GM12878 (cell line): Measurements from ENCODE around the gene KIR3DL2. TPM values are rescaled to one million over a fixed set of nuclear protein-coding genes. Genes with fewer than 3 reads are reported as not detected.

Source experiments
- ATAC-seq: fragments of 200-7000 bp; cut with Tn5 transposase; 3 replicates; pipeline ENCODE4 v1.9.1; 2020; ENCODE audit warnings: mild to moderate bottlenecking, moderate library complexity
- BruUV-seq: library from RNA; stranded (reverse); fragments of 400-500 nt; replicated peaks from 2 replicates; lab custom pipeline; 2021; lab: Mats Ljungman, UMichigan
- CTCF ChIA-PET: fragments of 300-600 bp; sonication (Branson Sonifier 250); formaldehyde crosslinking; extraction: SDS; loops from one replicate; lab custom pipeline; 2021; ENCODE audit warnings: inconsistent platforms; lab: Yijun Ruan, JAX
- POLR2A ChIA-PET: fragments of 350-600 bp; formaldehyde crosslinking; extraction: SDS; loops from one replicate; lab custom pipeline; 2021; ENCODE audit warnings: inconsistent platforms; lab: Charles Lee
- RAD21 ChIA-PET: fragments of 300-600 bp; sonication (Branson Sonifier 250); formaldehyde crosslinking; loops from one replicate; lab custom pipeline; 2023; ENCODE audit warnings: antibody characterized with exemption; ENCODE audit not compliant: unreplicated experiment; lab: Charles Lee
- SMC1A ChIA-PET: fragments of 300-600 bp; sonication (Branson Sonifier 250); formaldehyde crosslinking; loops from one replicate; lab custom pipeline; 2023; ENCODE audit not compliant: unreplicated experiment, uncharacterized antibody; lab: Charles Lee
- DNase-seq: peaks from one replicate; pipeline ENCODE4 v3.0.0-alpha.2; 2011; ENCODE audit warnings: low read depth, low spot score
- FAIRE-seq: peaks from 3 replicates; lab custom pipeline; 2011; peaks lifted over from hg19 to GRCh38; lab: Jason Lieb, UNC
- H2AFZ ChIP-seq: 2 replicates; pipeline ENCODE4 v1.6.0; 2011; ENCODE audit warnings: low read depth, low read length, control low read depth; ENCODE audit not compliant: control insufficient read depth
- H3K27ac ChIP-seq: 2 replicates; pipeline ENCODE4 v1.5.1; 2011; ENCODE audit warnings: control low read depth; ENCODE audit not compliant: control insufficient read depth, insufficient read depth
- H3K27me3 ChIP-seq, 2 experiments: replicated peaks in 1 of 2; 2 replicates each; pipeline versions ENCODE4 v1.6.0 to v1.6.1; 2011; ENCODE audit warnings: low read length in 1 of 2; ENCODE audit not compliant: control insufficient read depth in 2 of 2, insufficient read depth in 2 of 2
- H3K36me3 ChIP-seq, 2 experiments: 2 replicates each; pipeline ENCODE4 v1.5.1; 2011; ENCODE audit warnings: low read length in 1 of 2; ENCODE audit not compliant: control insufficient read depth in 2 of 2, insufficient read depth in 2 of 2
- H3K4me1 ChIP-seq: 2 replicates; pipeline ENCODE4 v1.6.1; 2011; ENCODE audit warnings: mild to moderate bottlenecking, low read length, moderate library complexity, mixed read lengths; ENCODE audit not compliant: control insufficient read depth, insufficient read depth
- H3K4me2 ChIP-seq: 2 replicates; pipeline ENCODE4 v1.6.0; 2011; ENCODE audit warnings: control low read depth; ENCODE audit not compliant: control insufficient read depth, insufficient read depth
- H3K4me3 ChIP-seq: fragments of 200-600 bp; sonication (generic); 2 replicates; pipeline ENCODE4 v1.5.1; 2016
- H3K79me2 ChIP-seq: 2 replicates; pipeline ENCODE4 v1.6.0; 2011; ENCODE audit warnings: low read length; ENCODE audit not compliant: control insufficient read depth, insufficient read depth
- H3K9ac ChIP-seq: 2 replicates; pipeline ENCODE4 v1.8.0; 2011; ENCODE audit warnings: low read length, control low read depth, mixed read lengths; ENCODE audit not compliant: control insufficient read depth, insufficient read depth
- H3K9me3 ChIP-seq: replicated peaks from 3 replicates; pipeline ENCODE4 v1.5.1; 2011; ENCODE audit warnings: mild to moderate bottlenecking, low read length; ENCODE audit not compliant: control insufficient read depth, insufficient read depth
- H4K20me1 ChIP-seq: 2 replicates; pipeline ENCODE4 v1.6.0; 2011; ENCODE audit not compliant: control insufficient read depth, insufficient read depth
- ATF7 ChIP-seq: fragments of 450-650 bp; IDR thresholded peaks from 2 replicates; pipeline ENCODE4 v1.6.1; 2016; ENCODE audit warnings: low read depth, mild to moderate bottlenecking
- CBX3 ChIP-seq: fragments of 200-600 bp; sonication (generic); IDR thresholded peaks from 2 replicates; pipeline ENCODE4 v1.6.1; 2016; ENCODE audit warnings: low read depth, borderline replicate concordance
- CEBPB ChIP-seq, 2 experiments: fragments of 150-350 bp in 1 of 2; IDR thresholded peaks; 2 replicates each; pipeline ENCODE4 v1.6.1; 2012 to 2014; ENCODE audit warnings: low read depth in 2 of 2, low read length in 2 of 2, borderline replicate concordance in 1 of 2, inconsistent platforms in 1 of 2
- EGR1 ChIP-seq, 2 experiments: IDR thresholded peaks; 1 replicate in 1 of 2; 2 replicates in 1 of 2; pipeline ENCODE4 v1.6.1; 2011 to 2012; ENCODE audit warnings: low read depth in 2 of 2, low read length in 2 of 2, borderline replicate concordance in 1 of 2, mild to moderate bottlenecking in 1 of 2, moderate library complexity in 1 of 2
- NFYB ChIP-seq: IDR thresholded peaks from 2 replicates; pipeline ENCODE4 v1.6.1; 2011; ENCODE audit warnings: low read depth, mild to moderate bottlenecking, low read length, improper control_type of control experiment, moderate library complexity; ENCODE audit not compliant: insufficient read depth
- RAD51 ChIP-seq: fragments of 450-650 bp; IDR thresholded peaks from 2 replicates; pipeline ENCODE4 v1.6.1; 2016; ENCODE audit warnings: moderate library complexity, mild to moderate bottlenecking, inconsistent platforms
- RCOR1 ChIP-seq: conservative IDR thresholded peaks from 2 replicates; pipeline ENCODE4 v1.6.1; 2012; ENCODE audit warnings: low read depth, low read length, improper control_type of control experiment
- ZNF687 ChIP-seq: fragments of 450-650 bp; IDR thresholded peaks from 2 replicates; pipeline ENCODE4 v1.6.1; 2017; ENCODE audit warnings: mild to moderate bottlenecking, moderate library complexity
- WGBS: methylation state at CpG from one replicate; pipeline ENCODE4 v1.1.6; 2016; ENCODE audit warnings: low lambda C conversion rate; ENCODE audit not compliant: insufficient replicate concordance, insufficient coverage; ENCODE audit errors: missing lambda C conversion rate; 5-methylcytosine and 5-hydroxymethylcytosine counted together
- in situ Hi-C: fragments of 300-500 bp; cut with MboI; formaldehyde crosslinking; loops from 9 replicates; pipeline ENCODE4 v1.14.3; 2018; ENCODE audit warnings: mixed read lengths
- intact Hi-C: fragments of 100-400 bp; cut with micrococcal nuclease; formaldehyde crosslinking; loops from one replicate; pipeline ENCODE4 v1.14.2; 2022; ENCODE audit not compliant: unreplicated experiment
- polyA plus RNA-seq, 11 experiments: library from polyadenylated mRNA; depleted of rRNA in 4 of 11; unstranded in 6 of 11; stranded (reverse) in 5 of 11; fragments of >200 nt; fragmentation: Nextera tagmentation in 4 of 11; fragmentation: Illumina TruSeq in 1 of 11; extraction: Ambion mirVana in 4 of 11; extraction: Trizol in 1 of 11; gene quantifications; 1 replicate in 1 of 11; 2 replicates in 10 of 11; pipeline versions ENCODE4 v1.2.1 to v1.2.3, GENCODE V29; 2011 to 2016; ENCODE audit warnings: inconsistent platforms in 2 of 11, missing spikeins in 2 of 11, low read depth in 1 of 11
- total RNA-seq, 4 experiments: library from RNA; depleted of rRNA in 3 of 4; stranded (reverse); fragments of >200 nt in 3 of 4; fragmentation: Illumina TruSeq in 1 of 4; extraction: Trizol in 1 of 4; gene quantifications; 2 replicates each; pipeline versions ENCODE4 v1.2.1 to v1.2.3, GENCODE V29; 2013 to 2021
- TF ChIP-seq, protein P1 (sequence below): fragments of 450-650 bp; IDR thresholded peaks from 2 replicates; pipeline ENCODE4 v1.6.1; 2016; ENCODE audit warnings: mild to moderate bottlenecking
- TF ChIP-seq, protein P2 (sequence below): fragments of 450-650 bp; IDR thresholded peaks from 2 replicates; pipeline ENCODE4 v1.6.1; 2017; ENCODE audit warnings: borderline replicate concordance
- TF ChIP-seq, protein P3 (sequence below), 3 experiments: IDR thresholded peaks in 2 of 3; conservative IDR thresholded peaks in 1 of 3; 2 replicates each; pipeline ENCODE4 v1.5.1; 2011; ENCODE audit warnings: low read depth in 3 of 3, low read length in 3 of 3, mild to moderate bottlenecking in 3 of 3, control low read depth in 2 of 3, moderate library complexity in 2 of 3, inconsistent platforms in 1 of 3, mixed read lengths in 1 of 3; ENCODE audit not compliant: control insufficient read depth in 2 of 3, insufficient read depth in 1 of 3; ENCODE audit errors: extremely low read depth in 1 of 3

The KIR3DL2 gene
- total and polyA plus RNA-seq, 10 of the 15 experiments (the other 5 are each of a cell fraction or from before 2014, with no cell fraction given), result 0.39 TPM; not detected in 9

DNA sequence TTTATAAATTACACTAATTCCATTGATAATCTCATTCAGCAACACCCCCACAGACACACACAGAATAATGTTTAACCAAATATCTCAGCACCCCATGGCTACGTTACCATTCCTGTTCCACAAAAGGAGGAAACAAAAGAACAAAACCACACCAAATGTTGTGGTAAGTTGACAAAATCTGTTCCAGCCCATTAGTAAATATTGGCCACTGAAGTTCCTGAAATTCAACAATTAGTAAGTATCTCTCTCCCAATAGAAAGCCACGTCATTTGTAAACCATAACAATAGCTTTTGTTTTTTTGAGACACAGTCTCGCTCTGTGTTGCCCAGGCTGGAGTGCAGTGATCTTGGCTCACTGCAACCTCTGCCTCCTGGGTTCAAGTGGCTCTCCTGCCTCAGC, 21.5 kb downstream of the KIR3DL2 start (continued):
- TF ChIP-seq, protein P1, sequence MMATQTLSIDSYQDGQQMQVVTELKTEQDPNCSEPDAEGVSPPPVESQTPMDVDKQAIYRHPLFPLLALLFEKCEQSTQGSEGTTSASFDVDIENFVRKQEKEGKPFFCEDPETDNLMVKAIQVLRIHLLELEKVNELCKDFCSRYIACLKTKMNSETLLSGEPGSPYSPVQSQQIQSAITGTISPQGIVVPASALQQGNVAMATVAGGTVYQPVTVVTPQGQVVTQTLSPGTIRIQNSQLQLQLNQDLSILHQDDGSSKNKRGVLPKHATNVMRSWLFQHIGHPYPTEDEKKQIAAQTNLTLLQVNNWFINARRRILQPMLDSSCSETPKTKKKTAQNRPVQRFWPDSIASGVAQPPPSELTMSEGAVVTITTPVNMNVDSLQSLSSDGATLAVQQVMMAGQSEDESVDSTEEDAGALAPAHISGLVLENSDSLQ, result no peak
- TF ChIP-seq, protein P2, sequence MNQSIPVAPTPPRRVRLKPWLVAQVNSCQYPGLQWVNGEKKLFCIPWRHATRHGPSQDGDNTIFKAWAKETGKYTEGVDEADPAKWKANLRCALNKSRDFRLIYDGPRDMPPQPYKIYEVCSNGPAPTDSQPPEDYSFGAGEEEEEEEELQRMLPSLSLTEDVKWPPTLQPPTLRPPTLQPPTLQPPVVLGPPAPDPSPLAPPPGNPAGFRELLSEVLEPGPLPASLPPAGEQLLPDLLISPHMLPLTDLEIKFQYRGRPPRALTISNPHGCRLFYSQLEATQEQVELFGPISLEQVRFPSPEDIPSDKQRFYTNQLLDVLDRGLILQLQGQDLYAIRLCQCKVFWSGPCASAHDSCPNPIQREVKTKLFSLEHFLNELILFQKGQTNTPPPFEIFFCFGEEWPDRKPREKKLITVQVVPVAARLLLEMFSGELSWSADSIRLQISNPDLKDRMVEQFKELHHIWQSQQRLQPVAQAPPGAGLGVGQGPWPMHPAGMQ, result no peak
- TF ChIP-seq CEBPB (IDR thresholded peaks at IDR 0.05; ENCODE audit: borderline replicate concordance in 1 of 2, low read depth in 2 of 2, low read length in 2 of 2) (no peak), ATF7 (no peak)

DNA sequence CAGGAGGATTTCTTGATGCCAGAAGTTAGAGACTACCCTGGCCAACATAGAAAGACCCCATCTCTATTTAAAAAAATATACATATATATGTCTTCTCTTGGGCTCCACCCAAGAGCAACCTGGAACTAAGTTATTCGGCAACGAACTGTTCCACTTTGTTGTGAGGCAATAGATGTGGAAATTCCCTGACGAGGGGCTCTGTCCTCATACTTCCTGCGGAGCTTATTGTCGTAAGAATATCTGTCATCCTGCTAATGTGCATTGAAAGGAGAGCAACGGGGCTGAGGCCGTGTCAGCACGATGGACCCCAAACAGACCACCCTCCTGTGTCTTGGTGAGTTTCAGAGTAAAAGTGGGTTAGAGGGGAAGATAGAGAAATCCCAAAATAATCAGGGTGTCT, 23.7 kb downstream of the KIR3DL2 start, which contains the start of gene FCAR:
Gene FCAR, plus strand, starts transcription at position 246 of the 400 bp plus-strand sequence. Its CDS starts 55 bp downstream, at position 301.
- no peaks in the 10 kb centered on the region for H4K20me1 ChIP-seq
- no peak for ATAC-seq
- H3K4me1 ChIP-seq, result no peaks in the 10 kb centered on the region
- H3K36me3 ChIP-seq, result no peaks in the 10 kb centered on the region
- intact Hi-C loops, result no loop called here
- no peak within 1 kb of the TSS for H3K9ac ChIP-seq
- H3K79me2 ChIP-seq, result no peaks in the 10 kb centered on the region
- H3K27me3 ChIP-seq, result no peaks in the 10 kb centered on the region; a peak in 1 of 4 replicates
- no peak within 1 kb of the TSS for H3K4me3 ChIP-seq
- FAIRE-seq, result no peak
- no peak within 1 kb of the TSS for H3K4me2 ChIP-seq
- no peak for DNase-seq
- ChIA-PET RAD21 (no interaction called here), CTCF (no interaction called here), POLR2A (no interaction called here), SMC1A (no interaction called here)
- no TSS peak for BruUV-seq
- no peak within 1 kb of the TSS for H2AFZ ChIP-seq
- WGBS, result 36% methylated on average over 8 of the region's 8 CpGs
- no peaks in the 10 kb centered on the region; the same call in 2 of the 3 replicates for H3K9me3 ChIP-seq
- in situ Hi-C loops, result no loop called here
- no peak within 1 kb of the TSS for H3K27ac ChIP-seq
- TF ChIP-seq CBX3 (no peak), EGR1 (IDR thresholded peaks at IDR 0.05; ENCODE audit: borderline replicate concordance in 1 of 2, low read depth in 2 of 2, low read length in 2 of 2) (no peak), NFYB (no peak), ZNF687 (no peak), RCOR1 (no peak), RAD51 (no peak)
- TF ChIP-seq, protein P3, sequence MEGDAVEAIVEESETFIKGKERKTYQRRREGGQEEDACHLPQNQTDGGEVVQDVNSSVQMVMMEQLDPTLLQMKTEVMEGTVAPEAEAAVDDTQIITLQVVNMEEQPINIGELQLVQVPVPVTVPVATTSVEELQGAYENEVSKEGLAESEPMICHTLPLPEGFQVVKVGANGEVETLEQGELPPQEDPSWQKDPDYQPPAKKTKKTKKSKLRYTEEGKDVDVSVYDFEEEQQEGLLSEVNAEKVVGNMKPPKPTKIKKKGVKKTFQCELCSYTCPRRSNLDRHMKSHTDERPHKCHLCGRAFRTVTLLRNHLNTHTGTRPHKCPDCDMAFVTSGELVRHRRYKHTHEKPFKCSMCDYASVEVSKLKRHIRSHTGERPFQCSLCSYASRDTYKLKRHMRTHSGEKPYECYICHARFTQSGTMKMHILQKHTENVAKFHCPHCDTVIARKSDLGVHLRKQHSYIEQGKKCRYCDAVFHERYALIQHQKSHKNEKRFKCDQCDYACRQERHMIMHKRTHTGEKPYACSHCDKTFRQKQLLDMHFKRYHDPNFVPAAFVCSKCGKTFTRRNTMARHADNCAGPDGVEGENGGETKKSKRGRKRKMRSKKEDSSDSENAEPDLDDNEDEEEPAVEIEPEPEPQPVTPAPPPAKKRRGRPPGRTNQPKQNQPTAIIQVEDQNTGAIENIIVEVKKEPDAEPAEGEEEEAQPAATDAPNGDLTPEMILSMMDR (IDR thresholded peaks at IDR 0.05 in 2 of 3, conservative IDR thresholded peaks at IDR 0.05 in 1 of 3; ENCODE audit: control insufficient read depth in 2 of 3, extremely low read depth in 1 of 3, insufficient read depth in 1 of 3, low read depth in 3 of 3, low read length in 3 of 3), result no peak
